Pancreas (tissue), 10 donors: ENCODE data around the gene COL2A1. TPM values are rescaled to one million over a fixed set of nuclear protein-coding genes. Genes with fewer than 3 reads are reported as not detected.

Source experiments
- ATAC-seq, 4 donors: fragments of 200-7000 bp; cut with Tn5 transposase; one replicate each; pipeline versions ENCODE4 v1.8.0 to v1.9.1; 2020; ENCODE audit warnings: mild to moderate bottlenecking in 4 of 4, moderate library complexity in 4 of 4
- DNase-seq, 6 donors: peaks; one replicate each; pipeline ENCODE4 v3.0.0-alpha.2; 2020
- FAIRE-seq: peaks from 2 replicates; lab custom pipeline; 2012; peaks lifted over from hg19 to GRCh38; lab: Jason Lieb, UNC
- H3K27ac ChIP-seq, 4 donors: fragments of 200-600 bp; sonication (generic); 1 replicate in 3 of 4; 2 replicates in 1 of 4; pipeline versions ENCODE4 v1.5.0 to v1.8.0; 2020
- H3K27me3 ChIP-seq, 4 donors: fragments of 200-600 bp; one replicate each; pipeline ENCODE4 v1.8.0; 2021
- H3K36me3 ChIP-seq, 3 donors: fragments of 200-600 bp; sonication (generic) in 1 of 3; one replicate each; pipeline versions ENCODE4 v1.5.0 to v1.8.0; 2020 to 2021
- H3K4me1 ChIP-seq, 3 donors: fragments of 200-600 bp; one replicate each; pipeline ENCODE4 v1.8.0; 2021
- H3K4me3 ChIP-seq, 4 donors: fragments of 200-600 bp; sonication (generic) in 2 of 4; one replicate each; pipeline versions ENCODE4 v1.5.0 to v1.8.0; 2020 to 2021
- H3K9me3 ChIP-seq, 4 donors: fragments of 200-600 bp; one replicate each; pipeline ENCODE4 v1.8.0; 2021
- CTCF ChIP-seq, 4 donors: fragments of 200-600 bp; sonication (generic) in 3 of 4; IDR thresholded peaks; one replicate each; pipeline versions ENCODE4 v1.5.0 to v1.8.0; 2021; ENCODE audit warnings: antibody characterized with exemption in 4 of 4
- WGBS, 2 donors: extraction: QIAGEN DNeasy Blood & Tissue Kit; methylation state at CpG; one replicate each; pipeline ENCODE4 v1.1.7; 2013; 5-methylcytosine and 5-hydroxymethylcytosine counted together
- intact Hi-C, 3 donors: fragments of 100-400 bp; cut with DNase I; formaldehyde crosslinking; loops; one replicate each; pipeline versions ENCODE4 v1.11.1 to v1.14.2; 2022
- polyA plus RNA-seq, 2 donors: library from polyadenylated mRNA; stranded (reverse); fragments of 200-250 nt; gene quantifications; one replicate each; pipeline ENCODE4 v1.2.3, GENCODE V29; 2013
- total RNA-seq, 6 donors: library from RNA; stranded (reverse); fragmentation: NEBNext Ultra II Directional in 4 of 6; extraction: Animal tissue kit (Norgen Biotek cat#: 25700) in 4 of 6; gene quantifications; one replicate each; pipeline versions ENCODE4 v1.2.1 to v1.2.4, GENCODE V29; 2021 to 2023
- donor health status: healthy with polysubstance abuse.
- donor health status: DM: no; HTN: no; CAD: no; lungs with moderate emphysema.
- donor health status: DM: no; HTN: no; CAD: no.
- donor health status: control.
- donor health status: control.
- donor health status: Bipolar disorder and iron deficiency.
- donor health status: DM: yes; HTN: yes; CAD: no.
- donor health status: DM: no; HTN: no; CAD: no.
- donor health status: DM: no; HTN: no; CAD: no.
- donor health status: DM: yes; HTN: yes; CAD: no.

COL2A1 gene
- total and polyA plus RNA-seq, 8 donors, result 0.04 to 0.12 (median 0.06) TPM; not detected in 5

- no peaks in the 10 kb centered on the region for H3K36me3 ChIP-seq
- peak overlapping the region in 2 of 4 donors; percentile 35 to 51 for H3K4me3 ChIP-seq
- no peak overlapping the region for H3K27ac ChIP-seq
- FAIRE-seq (no peak), DNase-seq (no peak), ATAC-seq (no peak)
- H3K9me3 ChIP-seq, result no peaks in the 10 kb centered on the region
- peaks cover 0 to 30% (median 8%) of the 10 kb centered on the region in 4 donors for H3K27me3 ChIP-seq
- intact Hi-C loops, result no loop called here
- TF ChIP-seq CTCF (IDR thresholded peaks at IDR 0.05), result no peak
- WGBS, 2 donors, result 10 to 11% methylated on average over 13 of the region's 13 CpGs
- peaks cover 13 to 32% (median 28%) of the 10 kb centered on the region in 3 donors for H3K4me1 ChIP-seq
These were observed 1.9 kb downstream of the COL2A1 start for GRCh38 chr12:48002414-48002730.

- TF ChIP-seq CTCF (IDR thresholded peaks at IDR 0.05), result no peak
- DNase-seq (peak; percentile 21 to 78 (median 42)), FAIRE-seq (no peak), ATAC-seq (peak; percentile 71 to 89 (median 84))
- Histone ChIP-seq H3K36me3 (no peaks in the 10 kb centered on the region), H3K27me3 (peaks cover 0 to 30% (median 8%) of the 10 kb centered on the region in 4 donors), H3K9me3 (no peaks in the 10 kb centered on the region), H3K4me3 (peak overlapping the region; percentile 13 to 51 (median 27)), H3K4me1 (peaks cover 13 to 32% (median 28%) of the 10 kb centered on the region in 3 donors), H3K27ac (no peak overlapping the region)
- intact Hi-C loops, result no loop called here
- WGBS, 2 donors, result 1% methylated on average over 57 of the region's 57 CpGs
These were observed 2.5 kb downstream of the COL2A1 start for GRCh38 chr12:48001505-48002413.

GRCh38 chr12:48000878-48001504 is 3.3 kb downstream of the COL2A1 start:
- 7 to 9% methylated on average over 18 of the region's 18 CpGs for WGBS, 2 donors
- no peak for FAIRE-seq

GRCh38 chr12:47999816-48000215 is 4.5 kb downstream of the COL2A1 start:
- Histone ChIP-seq H3K27me3 (peaks cover 0 to 21% (median 4%) of the 10 kb centered on the region in 4 donors), H3K27ac (no peak overlapping the region), H3K36me3 (no peaks in the 10 kb centered on the region), H3K9me3 (no peaks in the 10 kb centered on the region), H3K4me1 (peaks cover 13 to 31% (median 28%) of the 10 kb centered on the region in 3 donors), H3K4me3 (no peak overlapping the region)
- no peak for ATAC-seq
- intact Hi-C loops, result no loop called here
- FAIRE-seq, result no peak
- WGBS, 2 donors, result 52 to 70% methylated on average over 9 of the region's 9 CpGs
- TF ChIP-seq CTCF (IDR thresholded peaks at IDR 0.05), result no peak
- no peak for DNase-seq

More at GRCh38 chr12:48000878-48001504, 3.3 kb downstream of the COL2A1 start:
- H3K36me3 ChIP-seq, result no peaks in the 10 kb centered on the region
- TF ChIP-seq CTCF (IDR thresholded peaks at IDR 0.05), result no peak
- no peak for DNase-seq
- peaks cover 13 to 32% (median 28%) of the 10 kb centered on the region in 3 donors for H3K4me1 ChIP-seq
- H3K27ac ChIP-seq, result no peak overlapping the region
- peaks cover 0 to 30% (median 8%) of the 10 kb centered on the region in 4 donors for H3K27me3 ChIP-seq
- intact Hi-C loops, result no loop called here
- ATAC-seq, result peak; percentile 16 to 59 (median 33)
- peak overlapping the region; percentile 13 to 51 (median 27) for H3K4me3 ChIP-seq
- H3K9me3 ChIP-seq, result no peaks in the 10 kb centered on the region
